SK-N-SH (cell line): ENCODE measurements around the gene METTL1.

Experiments used
- CTCF ChIP-seq: fragments of 200-600 bp; sonication (generic); IDR thresholded peaks from 2 replicates; pipeline ENCODE4 v1.6.1; 2017; ENCODE audit warnings: antibody characterized with exemption, mild to moderate bottlenecking, moderate library complexity
- EP300 ChIP-seq, 2 experiments: IDR thresholded peaks; 2 replicates each; pipeline versions ENCODE4 v1.4.0 to v1.6.1; 2012; ENCODE audit warnings: borderline replicate concordance in 1 of 2, low read depth in 1 of 2, low read length in 1 of 2
- FOXM1 ChIP-seq: IDR thresholded peaks from 2 replicates; pipeline ENCODE4 v1.4.0; 2012; ENCODE audit warnings: low read depth, mild to moderate bottlenecking
- MAX ChIP-seq: IDR thresholded peaks from 2 replicates; pipeline ENCODE4 v1.4.0; 2012; ENCODE audit warnings: low read depth
- RAD21 ChIP-seq: IDR thresholded peaks from 2 replicates; pipeline ENCODE4 v1.6.1; 2012; ENCODE audit warnings: mild to moderate bottlenecking, low read length
- REST ChIP-seq: IDR thresholded peaks from 2 replicates; pipeline ENCODE4 v1.6.1; 2012; ENCODE audit warnings: mild to moderate bottlenecking, low read depth, low read length, moderate library complexity
- RFX5 ChIP-seq: IDR thresholded peaks from 2 replicates; pipeline ENCODE4 v1.6.1; 2012; ENCODE audit warnings: mild to moderate bottlenecking, improper control_type of control experiment, low read length
- SMC3 ChIP-seq: IDR thresholded peaks from 2 replicates; pipeline ENCODE4 v1.6.1; 2012; ENCODE audit warnings: low read depth, low read length, improper control_type of control experiment
- USF1 ChIP-seq: IDR thresholded peaks from 2 replicates; pipeline ENCODE4 v1.4.0; 2012; ENCODE audit warnings: low read depth, borderline replicate concordance
- USF2 ChIP-seq: fragments of 150-350 bp; IDR thresholded peaks from 2 replicates; pipeline ENCODE4 v1.6.1; 2017; ENCODE audit warnings: antibody characterized with exemption, low read length, low read depth, borderline replicate concordance
- ZBTB33 ChIP-seq: IDR thresholded peaks from 2 replicates; pipeline ENCODE4 v1.4.0; 2012; ENCODE audit warnings: low read depth, borderline replicate concordance

- TF ChIP-seq CTCF, result no peak
- TF ChIP-seq MAX, result no peak
- no peak for TF ChIP-seq FOXM1
- no peak for TF ChIP-seq RAD21
- no peak for TF ChIP-seq EP300 (IDR thresholded peaks at IDR 0.05; ENCODE audit: borderline replicate concordance in 1 of 2, low read depth in 1 of 2, low read length in 1 of 2)
- TF ChIP-seq SMC3, result no peak
- TF ChIP-seq REST, result no peak
- TF ChIP-seq ZBTB33, result no peak
- no peak for TF ChIP-seq USF2
- TF ChIP-seq RFX5, result no peak
- TF ChIP-seq USF1, result no peak
These were observed 23.4 kb upstream of the METTL1 start for GRCh38 chr12:57795354-57795753.
